ENCODE data around the gene RFX5.

RFX5 gene

GRCh38 chr1:151343587-151343986, 3.5 kb downstream of the RFX5 start:
- Histone ChIP-seq H3K9ac (ENCODE audit: low read depth, low read length, poor library complexity, severe bottlenecking) (no peak overlapping the region), H3K4me1 (ENCODE audit: insufficient read depth, low read length, poor library complexity, severe bottlenecking) (peaks cover 31% of the 10 kb centered on the region)
- TF ChIP-seq EZH2phosphoT487 (IDR thresholded peaks at IDR 0.05; ENCODE audit: borderline replicate concordance) (no peak), CTCF (conservative IDR thresholded peaks at IDR 0.05; ENCODE audit: low read length) (no peak)

GRCh38 chr1:151342569-151342968, 4.5 kb downstream of the RFX5 start:
- Histone ChIP-seq H2AFZ (ENCODE audit: low read length) (no peak overlapping the region), H3K27me3 (ENCODE audit: insufficient read depth, low read length, poor library complexity, severe bottlenecking) (no peaks in the 10 kb centered on the region), H3K9me3 (ENCODE audit: insufficient read depth, low read depth, low read length) (no peaks in the 10 kb centered on the region), H3K4me2 (ENCODE audit: low read depth, low read length, poor library complexity, severe bottlenecking) (no peak overlapping the region), H3K79me2 (ENCODE audit: insufficient read depth, low read length) (peaks cover 34% of the 10 kb centered on the region), H3K36me3 (ENCODE audit: insufficient read depth, low read length) (peaks cover 28% of the 10 kb centered on the region; the same call in 1 of the 2 replicates), H3K9ac (ENCODE audit: low read depth, low read length, poor library complexity, severe bottlenecking) (no peak overlapping the region), H3K4me3 (ENCODE audit: low read length, poor library complexity, severe bottlenecking) (no peak overlapping the region), H3K4me1 (ENCODE audit: insufficient read depth, low read length, poor library complexity, severe bottlenecking) (peaks cover 23% of the 10 kb centered on the region), H3K9me2 (replicated peaks; ENCODE audit: low read depth, low read length) (no peaks in the 10 kb centered on the region), H4K20me1 (ENCODE audit: insufficient read depth, low read length, poor library complexity, severe bottlenecking) (peaks cover 27% of the 10 kb centered on the region), H3F3A (ENCODE audit: low read depth) (peaks cover 12% of the 10 kb centered on the region)
- TF ChIP-seq CTCF (conservative IDR thresholded peaks at IDR 0.05; ENCODE audit: low read length) (no peak), EZH2phosphoT487 (IDR thresholded peaks at IDR 0.05; ENCODE audit: borderline replicate concordance) (no peak)

More at GRCh38 chr1:151343587-151343986, 3.5 kb downstream of the RFX5 start:
- Histone ChIP-seq H3K4me2 (ENCODE audit: low read depth, low read length, poor library complexity, severe bottlenecking) (peak overlapping the region; percentile 97), H2AFZ (ENCODE audit: low read length) (no peak overlapping the region), H3F3A (ENCODE audit: low read depth) (peaks cover 12% of the 10 kb centered on the region), H3K4me3 (ENCODE audit: low read length, poor library complexity, severe bottlenecking) (no peak overlapping the region), H3K79me2 (ENCODE audit: insufficient read depth, low read length) (peaks cover 34% of the 10 kb centered on the region), H3K9me3 (ENCODE audit: insufficient read depth, low read depth, low read length) (no peaks in the 10 kb centered on the region), H3K27me3 (ENCODE audit: insufficient read depth, low read length, poor library complexity, severe bottlenecking) (no peaks in the 10 kb centered on the region), H3K36me3 (ENCODE audit: insufficient read depth, low read length) (peaks cover 28% of the 10 kb centered on the region; the same call in 1 of the 2 replicates), H4K20me1 (ENCODE audit: insufficient read depth, low read length, poor library complexity, severe bottlenecking) (peaks cover 27% of the 10 kb centered on the region), H3K9me2 (replicated peaks; ENCODE audit: low read depth, low read length) (no peaks in the 10 kb centered on the region)

GRCh38 chr1:151342021-151342420, 5.0 kb downstream of the RFX5 start:
- Histone ChIP-seq H3K27me3 (ENCODE audit: insufficient read depth, low read length, poor library complexity, severe bottlenecking) (no peaks in the 10 kb centered on the region), H3K36me3 (ENCODE audit: insufficient read depth, low read length) (peaks cover 28% of the 10 kb centered on the region; the same call in 1 of the 2 replicates), H4K20me1 (ENCODE audit: insufficient read depth, low read length, poor library complexity, severe bottlenecking) (peaks cover 27% of the 10 kb centered on the region), H3K9me3 (ENCODE audit: insufficient read depth, low read depth, low read length) (no peaks in the 10 kb centered on the region), H2AFZ (ENCODE audit: low read length) (no peak overlapping the region), H3F3A (ENCODE audit: low read depth) (peaks cover 12% of the 10 kb centered on the region), H3K9ac (ENCODE audit: low read depth, low read length, poor library complexity, severe bottlenecking) (no peak overlapping the region), H3K9me2 (replicated peaks; ENCODE audit: low read depth, low read length) (no peaks in the 10 kb centered on the region), H3K4me2 (ENCODE audit: low read depth, low read length, poor library complexity, severe bottlenecking) (no peak overlapping the region), H3K4me1 (ENCODE audit: insufficient read depth, low read length, poor library complexity, severe bottlenecking) (peaks cover 22% of the 10 kb centered on the region), H3K4me3 (ENCODE audit: low read length, poor library complexity, severe bottlenecking) (no peak overlapping the region), H3K79me2 (ENCODE audit: insufficient read depth, low read length) (peaks cover 34% of the 10 kb centered on the region)
- TF ChIP-seq EZH2phosphoT487 (IDR thresholded peaks at IDR 0.05; ENCODE audit: borderline replicate concordance), result no peak
- no peak for TF ChIP-seq CTCF (conservative IDR thresholded peaks at IDR 0.05; ENCODE audit: low read length)
